HEK293 (cell line): ENCODE measurements around the gene SLC1A6.

ENCODE experiments used
- CTCF ChIP-seq: fragments of 450-650 bp; formaldehyde crosslinking; IDR thresholded peaks from 2 replicates; pipeline ENCODE4 v1.5.1; 2016; ENCODE audit warnings: missing biosample characterization, missing genetic modification characterization
- ZNF23 ChIP-seq: fragments of 450-650 bp; formaldehyde crosslinking; IDR thresholded peaks from 2 replicates; pipeline ENCODE4 v1.5.1; 2016; ENCODE audit warnings: missing biosample characterization, missing genetic modification characterization, borderline replicate concordance
- TF ChIP-seq, protein P1 (sequence below): fragments of 450-650 bp; formaldehyde crosslinking; optimal IDR thresholded peaks from 2 replicates; pipeline ENCODE3; 2016; ENCODE audit warnings: missing biosample characterization, mild to moderate bottlenecking, missing genetic modification characterization

GRCh38 chr19:14916848-14917247 lies 62.8 kb downstream of the SLC1A6 start:
- TF ChIP-seq ZNF23 (tag by site-specific recombination), result no peak
- TF ChIP-seq CTCF, result no peak
- TF ChIP-seq, protein P1, sequence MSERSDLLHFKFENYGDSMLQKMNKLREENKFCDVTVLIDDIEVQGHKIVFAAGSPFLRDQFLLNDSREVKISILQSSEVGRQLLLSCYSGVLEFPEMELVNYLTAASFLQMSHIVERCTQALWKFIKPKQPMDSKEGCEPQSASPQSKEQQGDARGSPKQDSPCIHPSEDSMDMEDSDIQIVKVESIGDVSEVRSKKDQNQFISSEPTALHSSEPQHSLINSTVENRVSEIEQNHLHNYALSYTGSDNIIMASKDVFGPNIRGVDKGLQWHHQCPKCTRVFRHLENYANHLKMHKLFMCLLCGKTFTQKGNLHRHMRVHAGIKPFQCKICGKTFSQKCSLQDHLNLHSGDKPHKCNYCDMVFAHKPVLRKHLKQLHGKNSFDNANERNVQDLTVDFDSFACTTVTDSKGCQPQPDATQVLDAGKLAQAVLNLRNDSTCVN (tag by site-specific recombination), result no peak
